Neural progenitor cell (in vitro differentiated cells): ENCODE results near the gene IBA57. TPM values are rescaled to one million over a fixed set of nuclear protein-coding genes. Genes with fewer than 3 reads are reported as not detected.

Experiments used
- DNase-seq: peaks from one replicate; pipeline ENCODE4 v3.0.0-alpha.2; 2016; ENCODE audit warnings: low spot score
- H2AFZ ChIP-seq: fragments of 200-600 bp; sonication (generic); replicated peaks from 2 replicates; pipeline ENCODE4 v1.6.1; 2016; ENCODE audit warnings: antibody characterized with exemption
- H3F3A ChIP-seq: fragments of 200-600 bp; sonication (generic); 2 replicates; pipeline ENCODE4 v1.6.1; 2016; ENCODE audit warnings: antibody characterized with exemption, low read depth
- H3K27ac ChIP-seq: fragments of 200-600 bp; sonication (generic); 2 replicates; pipeline ENCODE4 v1.5.1; 2016; ENCODE audit warnings: mild to moderate bottlenecking
- H3K27me3 ChIP-seq: fragments of 200-600 bp; sonication (generic); 2 replicates; pipeline ENCODE4 v1.6.1; 2016; ENCODE audit warnings: mild to moderate bottlenecking, moderate library complexity
- H3K36me3 ChIP-seq: fragments of 200-600 bp; sonication (generic); 2 replicates; pipeline ENCODE4 v1.5.1; 2016
- H3K4me1 ChIP-seq: fragments of 200-600 bp; sonication (generic); 2 replicates; pipeline ENCODE4 v1.6.1; 2016; ENCODE audit warnings: mixed run types
- H3K4me2 ChIP-seq: fragments of 200-600 bp; sonication (generic); 2 replicates; pipeline ENCODE4 v1.6.1; 2016
- H3K4me3 ChIP-seq: fragments of 200-600 bp; sonication (generic); 2 replicates; pipeline ENCODE4 v1.5.1; 2016
- H3K79me2 ChIP-seq: fragments of 200-600 bp; sonication (generic); 2 replicates; pipeline ENCODE4 v1.6.1; 2016; ENCODE audit warnings: low read depth
- H3K9ac ChIP-seq: fragments of 200-600 bp; sonication (generic); 2 replicates; pipeline ENCODE4 v1.6.1; 2016
- H3K9me3 ChIP-seq: fragments of 200-600 bp; sonication (generic); 2 replicates; pipeline ENCODE4 v1.5.1; 2016; ENCODE audit warnings: low read depth
- H4K20me1 ChIP-seq: fragments of 200-600 bp; sonication (generic); 2 replicates; pipeline ENCODE4 v1.6.1; 2016; ENCODE audit warnings: low read depth
- H3K27ac Mint-ChIP-seq: 3 replicates; pipeline ENCODE4 v1.8.0; 2021; ENCODE audit warnings: mixed read lengths
- H3K27me3 Mint-ChIP-seq: 2 replicates; pipeline ENCODE4 v1.8.0; 2022; ENCODE audit warnings: low read depth, mild to moderate bottlenecking, inconsistent platforms, moderate library complexity, mixed read lengths; ENCODE audit not compliant: insufficient read depth
- H3K36me3 Mint-ChIP-seq: 3 replicates; pipeline ENCODE4 v1.8.0; 2021; ENCODE audit warnings: mixed read lengths
- H3K4me1 Mint-ChIP-seq: 3 replicates; pipeline ENCODE4 v1.8.0; 2021; ENCODE audit warnings: mixed read lengths
- H3K4me3 Mint-ChIP-seq: 3 replicates; pipeline ENCODE4 v1.8.0; 2021; ENCODE audit warnings: mild to moderate bottlenecking, moderate library complexity, mixed read lengths
- H3K9me3 Mint-ChIP-seq: 3 replicates; pipeline ENCODE4 v1.8.0; 2020; ENCODE audit warnings: mixed read lengths
- EZH2 ChIP-seq: fragments of 200-600 bp; sonication (generic); IDR thresholded peaks from 2 replicates; pipeline ENCODE4 v1.6.1; 2017; ENCODE audit warnings: antibody characterized with exemption, mild to moderate bottlenecking, moderate library complexity
- EZH2phosphoT487 ChIP-seq: fragments of 200-600 bp; sonication (generic); IDR thresholded peaks from 2 replicates; pipeline ENCODE4 v1.6.1; 2017; ENCODE audit warnings: antibody characterized with exemption
- total RNA-seq: library from RNA; depleted of rRNA; stranded (reverse); fragments of >200 nt; gene quantifications from 2 replicates; pipeline ENCODE4 v1.2.3, GENCODE V29; 2015; ENCODE audit warnings: low replicate concordance
- TF ChIP-seq, protein P1 (sequence below): fragments of 200-600 bp; sonication (generic); IDR thresholded peaks from 2 replicates; pipeline ENCODE4 v1.5.1; 2017; ENCODE audit warnings: antibody characterized with exemption, mild to moderate bottlenecking

Gene IBA57
- total RNA-seq, 1 donor from 2014 or later, result 2.2 TPM

DNA sequence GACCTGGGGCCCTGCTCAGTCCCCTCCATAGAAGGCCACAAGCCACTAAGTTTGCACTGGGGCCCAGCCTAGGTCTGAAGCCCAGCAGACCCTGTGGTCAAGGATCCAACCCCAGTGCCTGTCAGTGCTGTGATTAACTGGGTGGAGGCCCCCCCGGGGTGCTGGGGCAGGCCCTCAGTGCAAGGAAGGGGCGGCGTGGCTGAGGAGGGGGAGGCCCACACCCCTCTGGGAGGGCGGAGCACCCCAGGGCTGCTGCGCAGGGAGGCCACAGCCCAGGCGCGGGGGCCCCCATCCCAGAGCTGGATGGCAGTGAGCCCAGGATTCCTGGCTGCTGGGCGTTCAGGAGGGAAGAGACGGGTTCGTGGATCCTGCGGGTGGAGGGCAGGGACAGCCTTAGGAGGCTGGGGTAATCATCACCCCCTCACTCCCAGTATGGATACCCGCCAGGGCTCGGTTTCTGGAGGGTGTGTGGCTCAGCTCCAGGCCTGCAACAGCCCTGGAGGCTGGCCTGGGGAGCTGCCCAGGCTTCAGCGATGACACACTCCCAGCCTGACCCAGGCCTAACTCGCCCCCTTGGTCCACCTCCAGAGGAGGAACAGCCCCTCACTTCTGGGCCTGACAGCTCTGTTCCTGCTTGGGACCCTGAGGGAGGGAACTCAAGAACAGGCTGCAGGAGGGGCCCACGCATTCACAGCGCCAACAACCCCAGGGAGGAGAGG, 15.0 kb upstream of the IBA57 start:
- H3K36me3 Mint-ChIP-seq, result no peaks in the 10 kb centered on the region
- H3K27me3 Mint-ChIP-seq, result peaks cover 8% of the 10 kb centered on the region
- peaks cover 14% of the 10 kb centered on the region for H3K4me1 ChIP-seq
- H3K79me2 ChIP-seq, result no peaks in the 10 kb centered on the region
- TF ChIP-seq EZH2phosphoT487 (no peak), EZH2 (no peak)
- TF ChIP-seq, protein P1, sequence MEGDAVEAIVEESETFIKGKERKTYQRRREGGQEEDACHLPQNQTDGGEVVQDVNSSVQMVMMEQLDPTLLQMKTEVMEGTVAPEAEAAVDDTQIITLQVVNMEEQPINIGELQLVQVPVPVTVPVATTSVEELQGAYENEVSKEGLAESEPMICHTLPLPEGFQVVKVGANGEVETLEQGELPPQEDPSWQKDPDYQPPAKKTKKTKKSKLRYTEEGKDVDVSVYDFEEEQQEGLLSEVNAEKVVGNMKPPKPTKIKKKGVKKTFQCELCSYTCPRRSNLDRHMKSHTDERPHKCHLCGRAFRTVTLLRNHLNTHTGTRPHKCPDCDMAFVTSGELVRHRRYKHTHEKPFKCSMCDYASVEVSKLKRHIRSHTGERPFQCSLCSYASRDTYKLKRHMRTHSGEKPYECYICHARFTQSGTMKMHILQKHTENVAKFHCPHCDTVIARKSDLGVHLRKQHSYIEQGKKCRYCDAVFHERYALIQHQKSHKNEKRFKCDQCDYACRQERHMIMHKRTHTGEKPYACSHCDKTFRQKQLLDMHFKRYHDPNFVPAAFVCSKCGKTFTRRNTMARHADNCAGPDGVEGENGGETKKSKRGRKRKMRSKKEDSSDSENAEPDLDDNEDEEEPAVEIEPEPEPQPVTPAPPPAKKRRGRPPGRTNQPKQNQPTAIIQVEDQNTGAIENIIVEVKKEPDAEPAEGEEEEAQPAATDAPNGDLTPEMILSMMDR, result no peak
- H4K20me1 ChIP-seq, result no peaks in the 10 kb centered on the region
- H3K9me3 ChIP-seq, result no peaks in the 10 kb centered on the region
- H3F3A ChIP-seq, result no peaks in the 10 kb centered on the region
- H3K27ac Mint-ChIP-seq, result no peak overlapping the region
- H3K4me2 ChIP-seq, result no peak overlapping the region
- H3K36me3 ChIP-seq, result no peaks in the 10 kb centered on the region
- H3K9ac ChIP-seq, result no peak overlapping the region
- no peaks in the 10 kb centered on the region for H3K27me3 ChIP-seq
- no peaks in the 10 kb centered on the region for H3K9me3 Mint-ChIP-seq
- H3K4me3 Mint-ChIP-seq, result no peak overlapping the region
- H2AFZ ChIP-seq, result no peak overlapping the region
- no peak for DNase-seq
- H3K27ac ChIP-seq, result no peak overlapping the region
- no peak overlapping the region for H3K4me3 ChIP-seq
- H3K4me1 Mint-ChIP-seq, result peaks cover 3% of the 10 kb centered on the region

DNA sequence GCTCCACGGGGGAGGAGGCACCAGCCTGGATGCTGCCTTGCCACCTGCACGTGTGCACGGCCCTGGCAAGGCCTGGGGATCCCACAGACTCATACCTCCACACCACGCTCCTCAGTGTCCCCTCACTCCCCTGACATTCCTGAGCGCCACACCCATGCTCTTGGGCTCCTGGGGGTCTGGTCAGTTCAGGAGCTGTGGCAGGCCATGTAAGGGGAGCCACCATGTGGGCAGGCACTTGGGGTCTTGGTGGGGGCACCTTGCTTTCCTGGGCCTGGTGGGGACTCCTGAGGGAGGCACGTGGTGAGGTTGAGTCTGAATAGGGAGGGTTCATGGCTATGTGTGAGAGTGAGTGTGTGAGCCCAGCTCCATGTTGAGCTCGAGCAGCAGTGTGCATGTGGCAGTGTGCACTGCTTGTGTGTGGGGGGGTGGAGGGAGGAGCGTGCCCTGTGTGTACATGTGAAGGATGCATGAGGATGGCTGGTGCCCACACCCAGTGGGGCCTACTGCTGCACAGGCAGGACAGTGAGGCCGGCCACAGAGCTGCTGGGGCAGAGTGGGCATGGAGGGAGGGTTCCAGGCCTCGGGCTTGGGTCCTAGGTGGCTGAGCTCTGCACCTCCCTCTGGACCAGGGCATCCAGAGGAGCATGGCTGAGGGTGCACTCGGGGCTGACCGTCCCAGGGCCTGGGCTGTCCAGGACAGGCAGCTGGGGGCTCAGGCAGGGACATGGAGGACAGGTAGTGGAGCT, 14.3 kb upstream of the IBA57 start:
- no peaks in the 10 kb centered on the region for H3K36me3 Mint-ChIP-seq
- H3K79me2 ChIP-seq, result no peaks in the 10 kb centered on the region
- no peak overlapping the region for H3K4me3 Mint-ChIP-seq
- H3K9ac ChIP-seq, result no peak overlapping the region
- TF ChIP-seq EZH2 (no peak), EZH2phosphoT487 (no peak)
- TF ChIP-seq, protein P1, result no peak
- peak overlapping the region; percentile 75 for H3K27ac Mint-ChIP-seq
- no peaks in the 10 kb centered on the region for H3F3A ChIP-seq
- no peak for DNase-seq
- H2AFZ ChIP-seq, result no peak overlapping the region
- H3K27me3 Mint-ChIP-seq, result peaks cover 8% of the 10 kb centered on the region
- no peaks in the 10 kb centered on the region for H3K9me3 ChIP-seq
- H3K9me3 Mint-ChIP-seq, result no peaks in the 10 kb centered on the region
- no peaks in the 10 kb centered on the region for H3K27me3 ChIP-seq
- peaks cover 3% of the 10 kb centered on the region for H3K4me1 Mint-ChIP-seq
- H3K27ac ChIP-seq, result no peak overlapping the region
- H3K4me3 ChIP-seq, result no peak overlapping the region
- H3K4me2 ChIP-seq, result no peak overlapping the region
- no peaks in the 10 kb centered on the region for H4K20me1 ChIP-seq
- H3K36me3 ChIP-seq, result no peaks in the 10 kb centered on the region
- peaks cover 14% of the 10 kb centered on the region for H3K4me1 ChIP-seq

- Histone ChIP-seq H4K20me1 (no peaks in the 10 kb centered on the region), H3K79me2 (no peaks in the 10 kb centered on the region), H3K4me1 (peaks cover 14% of the 10 kb centered on the region), H3F3A (no peaks in the 10 kb centered on the region), H3K9ac (no peak overlapping the region), H2AFZ (no peak overlapping the region), H3K27ac (no peak overlapping the region), H3K4me3 (no peak overlapping the region), H3K27me3 (no peaks in the 10 kb centered on the region), H3K4me2 (no peak overlapping the region), H3K36me3 (no peaks in the 10 kb centered on the region), H3K9me3 (no peaks in the 10 kb centered on the region)
- peaks cover 8% of the 10 kb centered on the region for H3K27me3 Mint-ChIP-seq
- H3K4me1 Mint-ChIP-seq, result peaks cover 3% of the 10 kb centered on the region
- no peak overlapping the region for H3K4me3 Mint-ChIP-seq
- no peak for DNase-seq
- no peak overlapping the region for H3K27ac Mint-ChIP-seq
- TF ChIP-seq EZH2phosphoT487, result no peak
- H3K9me3 Mint-ChIP-seq, result no peaks in the 10 kb centered on the region
- no peaks in the 10 kb centered on the region for H3K36me3 Mint-ChIP-seq
Observed at GRCh38 chr1:228152097-228152917, 13.3 kb upstream of the IBA57 start.
